Coronary artery (tissue), 2 donors: ENCODE data around the gene FAHD2A.

Experiments used
- DNase-seq: peaks from one replicate; pipeline ENCODE4 v3.0.0-alpha.2; 2017; ENCODE audit warnings: low spot score
- H3K27ac ChIP-seq, 2 donors: fragments of 200-600 bp; sonication (generic); one replicate each; pipeline ENCODE4 v1.5.1; 2016 to 2019
- H3K4me3 ChIP-seq: fragments of 200-600 bp; sonication (generic); 2 replicates; pipeline ENCODE4 v1.5.1; 2016; ENCODE audit warnings: mild to moderate bottlenecking, moderate library complexity
- TF ChIP-seq, protein P1 (sequence below): fragments of 200-600 bp; sonication (generic); IDR thresholded peaks from one replicate; pipeline ENCODE4 v1.5.1; 2019; ENCODE audit warnings: antibody characterized with exemption

Gene FAHD2A

DNA sequence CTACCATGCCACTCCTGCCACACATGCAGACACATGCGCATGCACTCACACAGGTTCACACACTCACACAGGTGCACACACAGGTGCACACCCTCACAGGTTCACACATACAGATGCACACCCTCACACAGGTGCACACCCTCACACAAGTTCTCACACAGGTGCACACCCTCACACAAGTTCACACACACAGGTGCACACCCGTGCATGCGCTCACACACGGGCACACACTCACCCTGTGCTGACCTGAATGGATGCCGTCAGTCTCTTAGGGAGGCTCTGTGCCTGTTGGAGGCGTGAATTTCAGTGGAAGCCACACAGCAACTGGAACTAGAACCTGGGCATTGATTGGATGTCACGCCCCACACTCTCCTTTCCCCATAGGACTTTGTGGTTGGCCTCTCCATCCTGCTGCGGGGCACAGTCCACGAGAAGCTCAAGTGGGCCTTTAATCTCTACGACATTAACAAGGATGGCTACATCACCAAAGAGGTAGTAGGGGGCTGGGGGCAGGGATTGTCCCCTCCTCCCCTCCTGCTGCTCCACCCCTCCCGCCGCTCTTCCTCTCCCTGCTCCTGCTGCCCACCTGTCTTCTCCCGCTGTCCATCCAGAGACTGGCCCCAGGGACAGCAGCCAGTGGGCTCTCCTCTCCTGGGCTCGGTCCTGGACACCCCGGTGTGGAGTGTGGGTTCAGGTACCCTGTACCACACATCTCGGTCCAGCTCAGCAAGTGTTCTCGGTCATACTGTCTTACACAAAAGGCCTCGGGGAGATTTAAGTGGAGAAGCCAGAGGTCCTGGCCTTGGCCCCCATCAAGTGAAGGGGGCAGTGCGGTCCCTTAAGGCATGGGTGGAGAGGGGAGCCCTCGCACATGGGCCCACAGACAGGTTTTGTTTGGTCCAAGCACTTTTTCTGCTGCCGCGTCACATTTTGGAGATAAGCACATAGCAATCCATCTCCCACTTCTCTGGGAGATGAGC is 21.0 kb upstream of the FAHD2A start:
- H3K27ac ChIP-seq: no peak overlapping the region
- TF ChIP-seq, protein P1, sequence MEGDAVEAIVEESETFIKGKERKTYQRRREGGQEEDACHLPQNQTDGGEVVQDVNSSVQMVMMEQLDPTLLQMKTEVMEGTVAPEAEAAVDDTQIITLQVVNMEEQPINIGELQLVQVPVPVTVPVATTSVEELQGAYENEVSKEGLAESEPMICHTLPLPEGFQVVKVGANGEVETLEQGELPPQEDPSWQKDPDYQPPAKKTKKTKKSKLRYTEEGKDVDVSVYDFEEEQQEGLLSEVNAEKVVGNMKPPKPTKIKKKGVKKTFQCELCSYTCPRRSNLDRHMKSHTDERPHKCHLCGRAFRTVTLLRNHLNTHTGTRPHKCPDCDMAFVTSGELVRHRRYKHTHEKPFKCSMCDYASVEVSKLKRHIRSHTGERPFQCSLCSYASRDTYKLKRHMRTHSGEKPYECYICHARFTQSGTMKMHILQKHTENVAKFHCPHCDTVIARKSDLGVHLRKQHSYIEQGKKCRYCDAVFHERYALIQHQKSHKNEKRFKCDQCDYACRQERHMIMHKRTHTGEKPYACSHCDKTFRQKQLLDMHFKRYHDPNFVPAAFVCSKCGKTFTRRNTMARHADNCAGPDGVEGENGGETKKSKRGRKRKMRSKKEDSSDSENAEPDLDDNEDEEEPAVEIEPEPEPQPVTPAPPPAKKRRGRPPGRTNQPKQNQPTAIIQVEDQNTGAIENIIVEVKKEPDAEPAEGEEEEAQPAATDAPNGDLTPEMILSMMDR: no peak
- DNase-seq: peak; percentile 66
- no peak overlapping the region for H3K4me3 ChIP-seq

DNA sequence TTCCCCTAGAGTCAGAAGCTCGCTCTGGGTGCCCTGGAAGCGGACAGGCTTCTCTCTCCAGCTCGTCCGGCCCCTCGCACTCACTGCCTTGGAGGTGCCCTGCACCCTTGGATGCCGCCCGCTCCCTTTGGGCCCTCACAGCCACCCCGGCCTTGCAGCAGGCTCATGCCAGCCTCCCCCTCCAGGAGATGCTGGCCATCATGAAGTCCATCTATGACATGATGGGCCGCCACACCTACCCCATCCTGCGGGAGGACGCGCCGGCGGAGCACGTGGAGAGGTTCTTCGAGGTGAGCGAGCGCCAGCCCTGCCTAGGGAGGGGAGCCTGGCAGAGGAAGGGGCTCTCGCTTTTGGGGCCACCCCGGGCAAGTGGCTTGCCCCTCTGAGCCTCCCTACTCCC is 20.3 kb upstream of the FAHD2A start:
- Histone ChIP-seq H3K27ac (no peak overlapping the region), H3K4me3 (no peak overlapping the region)
- TF ChIP-seq, protein P1: no peak
- peak; percentile 70 for DNase-seq

DNA sequence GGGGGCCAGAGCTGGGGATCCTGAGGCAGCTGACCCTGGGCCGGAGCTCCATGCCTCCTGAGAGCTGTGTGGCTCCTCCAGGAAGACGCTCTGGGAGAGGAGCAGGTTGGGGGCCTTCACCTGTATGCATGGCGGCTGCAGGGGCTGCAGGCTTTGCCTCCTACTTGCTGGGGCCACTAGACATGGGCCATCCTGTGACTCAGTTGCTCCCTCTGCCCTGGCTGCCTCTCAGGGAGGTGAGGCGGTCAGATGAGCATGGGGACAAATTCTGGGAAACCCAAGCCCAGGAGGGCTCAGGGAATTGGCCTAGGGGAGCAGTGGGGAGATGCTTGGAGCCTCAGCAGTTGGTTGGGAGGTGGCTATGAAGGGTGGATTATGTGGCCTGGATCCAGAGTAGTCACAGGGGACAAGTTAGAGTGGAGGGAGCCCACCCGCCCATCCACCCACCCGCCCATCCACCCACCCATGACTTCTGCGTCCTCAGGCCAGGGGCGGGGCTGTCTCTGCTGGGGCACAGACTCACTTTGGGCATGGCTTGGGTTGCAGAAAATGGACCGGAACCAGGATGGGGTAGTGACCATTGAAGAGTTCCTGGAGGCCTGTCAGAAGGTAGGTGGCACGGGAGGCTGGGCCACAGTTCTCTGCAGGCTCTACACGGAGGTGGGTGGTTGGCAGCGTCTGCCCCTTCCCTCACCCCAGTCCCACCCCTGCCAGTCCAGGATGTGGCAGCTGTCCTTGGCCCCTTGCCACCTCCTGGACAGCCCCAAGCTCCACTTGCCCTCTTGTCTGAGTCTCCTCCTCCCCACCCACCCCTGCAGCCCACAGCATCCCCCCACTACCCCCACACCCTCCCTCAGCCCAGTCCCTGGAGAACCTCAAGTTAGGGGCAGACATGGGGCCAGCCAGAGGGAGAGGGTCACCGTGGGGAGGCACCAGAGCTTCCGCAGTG is 19.5 kb upstream of the FAHD2A start:
- peak overlapping the region in 1 of 2 donors; percentile 11 for H3K27ac ChIP-seq
- TF ChIP-seq, protein P1: no peak
- peak; percentile 57 for DNase-seq

DNA sequence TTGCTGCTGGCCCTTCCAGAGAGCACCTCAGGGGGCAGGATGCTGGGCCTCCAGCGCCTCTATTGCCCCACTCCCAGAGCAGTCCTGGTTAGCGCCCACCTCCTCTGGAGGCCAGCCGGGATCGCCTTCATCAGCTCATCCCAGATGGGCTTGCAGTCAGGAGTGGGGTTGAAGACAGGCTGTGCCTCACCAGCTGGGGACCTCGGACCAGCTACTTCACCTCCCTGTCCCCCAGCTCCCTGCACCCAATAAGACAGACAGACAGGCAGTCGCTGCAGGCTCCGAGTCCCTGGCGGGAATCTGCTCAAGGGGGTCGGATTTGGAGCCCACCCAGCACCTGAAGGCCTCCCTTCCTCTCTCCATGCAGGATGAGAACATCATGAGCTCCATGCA is 18.9 kb upstream of the FAHD2A start:
- peak; percentile 64 for DNase-seq
- H3K4me3 ChIP-seq: no peak overlapping the region
- TF ChIP-seq, protein P1: no peak
- peak overlapping the region in 1 of 2 donors; percentile 11 for H3K27ac ChIP-seq

More for the DNA sequence above, 19.5 kb upstream of the FAHD2A start:
- no peak overlapping the region for H3K4me3 ChIP-seq

DNA sequence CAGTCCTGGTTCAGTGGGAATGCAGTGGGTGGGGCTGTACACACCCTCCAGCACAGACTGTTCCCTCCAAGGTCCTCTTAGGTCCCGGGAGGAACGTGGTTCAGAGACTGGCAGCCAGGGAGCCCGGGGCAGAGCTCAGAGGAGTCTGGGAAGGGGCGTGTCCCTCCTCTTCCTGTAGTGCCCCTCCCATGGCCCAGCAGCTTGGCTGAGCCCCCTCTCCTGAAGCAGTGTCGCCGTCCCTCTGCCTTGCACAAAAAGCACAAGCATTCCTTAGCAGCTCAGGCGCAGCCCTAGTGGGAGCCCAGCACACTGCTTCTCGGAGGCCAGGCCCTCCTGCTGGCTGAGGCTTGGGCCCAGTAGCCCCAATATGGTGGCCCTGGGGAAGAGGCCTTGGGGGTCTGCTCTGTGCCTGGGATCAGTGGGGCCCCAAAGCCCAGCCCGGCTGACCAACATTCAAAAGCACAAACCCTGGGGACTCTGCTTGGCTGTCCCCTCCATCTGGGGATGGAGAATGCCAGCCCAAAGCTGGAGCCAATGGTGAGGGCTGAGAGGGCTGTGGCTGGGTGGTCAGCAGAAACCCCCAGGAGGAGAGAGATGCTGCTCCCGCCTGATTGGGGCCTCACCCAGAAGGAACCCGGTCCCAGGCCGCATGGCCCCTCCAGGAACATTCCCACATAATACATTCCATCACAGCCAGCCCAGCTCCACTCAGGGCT is 17.5 kb upstream of the FAHD2A start:
- H3K4me3 ChIP-seq: no peak overlapping the region
- peak overlapping the region in 1 of 2 donors; percentile 64 for H3K27ac ChIP-seq
- DNase-seq: peak; percentile 76
- TF ChIP-seq, protein P1: no peak

DNA sequence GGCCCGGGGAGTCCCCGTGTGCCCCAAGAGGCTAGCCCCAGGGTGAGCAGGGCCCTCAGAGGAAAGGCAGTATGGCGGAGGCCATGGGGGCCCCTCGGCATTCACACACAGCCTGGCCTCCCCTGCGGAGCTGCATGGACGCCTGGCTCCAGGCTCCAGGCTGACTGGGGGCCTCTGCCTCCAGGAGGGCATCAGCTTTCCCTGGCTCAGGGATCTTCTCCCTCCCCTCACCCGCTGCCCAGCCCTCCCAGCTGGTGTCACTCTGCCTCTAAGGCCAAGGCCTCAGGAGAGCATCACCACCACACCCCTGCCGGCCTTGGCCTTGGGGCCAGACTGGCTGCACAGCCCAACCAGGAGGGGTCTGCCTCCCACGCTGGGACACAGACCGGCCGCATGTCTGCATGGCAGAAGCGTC is 16.9 kb upstream of the FAHD2A start:
- Histone ChIP-seq H3K27ac (peak overlapping the region in 1 of 2 donors; percentile 53), H3K4me3 (no peak overlapping the region)
- TF ChIP-seq, protein P1: no peak
- DNase-seq: peak; percentile 69
